HK-2 (cell line): Measurements from ENCODE around the gene RIN3.

Experiments
- DNase-seq: peaks from one replicate; pipeline ENCODE4 v3.0.0-alpha.2; 2018; ENCODE audit not compliant: unreplicated experiment

The RIN3 gene

DNA sequence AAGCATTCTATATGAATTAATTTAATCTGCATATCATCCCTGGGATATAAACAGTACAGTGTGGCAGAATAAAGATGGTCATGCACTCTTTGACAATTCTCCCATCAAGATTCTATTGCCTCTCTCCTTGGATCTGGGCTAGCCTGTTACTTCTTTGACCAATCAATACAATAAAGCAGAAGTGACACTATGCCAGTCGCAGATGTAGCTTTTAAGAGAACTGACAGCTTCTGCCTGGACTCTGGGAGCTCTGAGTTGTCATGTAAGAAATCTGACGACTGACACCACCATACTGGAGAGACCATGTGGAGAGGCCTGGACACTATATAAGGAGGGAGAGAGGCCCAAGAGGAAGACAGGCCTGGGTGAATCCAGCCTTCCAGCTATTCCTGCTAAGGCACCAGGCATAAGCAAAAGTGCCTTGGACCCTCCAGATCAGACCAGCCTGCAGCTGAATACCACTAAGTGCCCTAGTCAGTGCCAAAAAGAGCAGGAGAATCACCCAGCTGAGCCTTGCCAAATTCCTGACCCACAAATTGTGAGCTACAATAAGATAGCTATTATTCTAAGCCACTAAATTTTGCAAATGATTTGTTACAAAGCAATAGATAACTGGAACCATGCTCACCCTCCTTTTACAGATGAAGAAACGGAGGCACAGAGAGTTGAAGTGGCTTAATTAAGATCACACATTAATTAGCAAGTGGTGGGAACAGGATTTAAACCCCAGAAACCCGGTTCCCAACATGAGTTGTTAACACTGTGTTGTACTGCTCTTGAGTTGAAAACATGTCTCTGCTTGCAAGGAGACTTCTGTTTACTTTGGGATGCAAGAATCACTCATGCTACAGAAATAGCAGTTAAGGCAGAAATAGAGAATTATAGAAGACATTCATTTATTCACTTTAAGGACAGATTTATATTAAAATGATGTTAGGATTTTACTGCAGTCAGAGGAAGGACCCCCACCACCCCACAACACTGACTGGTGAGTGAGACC is 84.6 kb downstream of the RIN3 start:
- no peak for DNase-seq

DNA sequence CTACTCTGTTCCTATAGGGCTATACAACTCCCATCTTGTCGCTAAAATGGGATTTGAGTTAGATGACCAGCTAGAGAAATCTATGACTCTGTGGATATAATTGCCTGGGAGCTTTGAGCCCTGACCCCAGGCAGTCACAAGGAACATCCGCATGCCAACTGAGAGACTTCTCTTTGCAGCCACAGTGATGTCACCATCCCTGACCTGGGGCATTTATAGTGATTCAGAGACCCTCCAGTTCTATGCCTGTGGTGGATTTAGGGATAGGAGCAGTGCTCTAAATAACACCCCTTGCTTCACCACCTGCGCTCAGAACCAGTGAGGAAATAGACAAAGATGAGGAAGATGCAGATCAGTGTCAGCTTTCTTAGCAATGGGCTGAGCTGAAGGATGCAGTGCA is 86.2 kb downstream of the RIN3 start:
- DNase-seq = no peak

- DNase-seq = peak; percentile 25
Observed at GRCh38 chr14:92600318-92601053, 86.9 kb downstream of the RIN3 start.

DNA sequence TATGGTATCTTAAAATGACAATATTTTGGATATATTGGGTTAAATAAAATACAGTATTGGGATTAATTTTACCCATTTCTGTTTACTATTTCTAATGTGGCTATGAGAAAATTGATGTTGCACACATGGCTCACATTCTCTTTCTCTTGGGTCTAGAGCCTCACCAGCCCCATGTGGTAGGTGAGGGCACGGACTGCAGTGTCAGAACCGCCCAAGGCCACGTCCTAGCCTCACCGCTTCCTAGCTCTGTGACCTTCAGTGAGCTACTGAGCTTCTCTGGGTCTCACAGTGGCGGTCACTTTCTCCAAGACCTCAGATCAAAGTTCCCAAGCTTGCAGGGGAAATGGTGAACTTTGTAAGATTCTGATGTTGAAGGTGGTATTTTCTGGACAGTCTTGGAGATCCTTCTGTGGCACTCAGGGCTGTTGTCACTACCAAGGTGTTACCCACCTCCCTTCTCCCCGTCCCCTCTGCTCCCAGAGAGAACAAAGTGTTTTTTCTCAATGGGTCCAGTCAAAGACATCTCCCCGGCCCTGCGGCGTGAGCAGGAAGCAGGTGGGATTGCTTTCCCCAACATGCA is 87.6 kb downstream of the RIN3 start:
- DNase-seq = no peak

- no peak for DNase-seq
Observed at GRCh38 chr14:92601757-92602417, 88.3 kb downstream of the RIN3 start.

DNA sequence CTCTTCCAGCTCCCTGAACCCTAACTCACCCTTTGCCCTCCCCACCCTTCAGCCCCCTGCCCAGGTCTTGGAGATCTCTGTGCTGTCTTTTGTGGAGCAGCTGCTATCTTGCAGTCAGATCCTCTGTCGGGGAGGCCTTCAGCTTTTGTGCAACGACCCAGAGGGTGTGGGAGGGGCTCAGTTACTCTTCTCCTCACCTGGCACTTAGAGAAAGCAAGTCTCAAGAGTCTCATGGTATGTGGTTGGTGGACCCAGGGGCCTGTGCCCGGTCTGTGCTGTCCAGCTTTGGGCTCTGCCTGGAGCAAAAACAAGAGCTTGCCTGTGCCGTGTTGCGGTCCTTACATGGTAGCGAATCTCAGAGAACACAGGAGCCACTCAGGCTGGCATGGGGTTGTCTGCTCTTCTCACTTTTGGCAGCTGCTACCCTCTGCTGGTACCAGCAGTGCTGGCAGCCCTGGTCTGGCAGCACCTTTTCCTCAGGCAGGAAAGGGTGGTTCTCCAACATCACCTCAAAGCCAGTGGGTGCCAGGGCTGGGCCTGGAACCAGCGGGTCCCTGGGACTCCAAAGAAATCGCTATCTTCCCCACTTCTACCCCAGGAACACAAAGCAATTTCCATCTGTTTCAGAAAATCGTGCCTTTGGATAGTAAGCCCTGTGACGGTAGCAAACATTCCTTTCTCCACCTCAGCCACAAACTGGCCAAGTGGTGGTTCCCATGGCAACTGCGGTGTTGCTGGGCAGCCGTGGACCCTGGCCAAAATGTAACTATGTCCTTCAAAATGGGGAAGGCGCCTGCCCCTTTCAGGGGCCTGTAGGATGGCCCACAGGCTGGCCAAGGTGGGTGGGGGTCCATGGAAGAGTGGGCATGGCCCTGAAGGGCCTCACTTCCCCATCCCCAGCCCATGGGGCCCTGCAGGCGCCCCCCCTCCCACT is 90.0 kb downstream of the RIN3 start:
- peak; percentile 37 for DNase-seq

- DNase-seq = no peak
Observed at GRCh38 chr14:92605274-92605940, 91.8 kb downstream of the RIN3 start.

- DNase-seq = no peak
Observed at GRCh38 chr14:92607251-92607650, 93.7 kb downstream of the RIN3 start.

GRCh38 chr14:92607702-92608429 is 94.3 kb downstream of the RIN3 start:
- DNase-seq = no peak

DNA sequence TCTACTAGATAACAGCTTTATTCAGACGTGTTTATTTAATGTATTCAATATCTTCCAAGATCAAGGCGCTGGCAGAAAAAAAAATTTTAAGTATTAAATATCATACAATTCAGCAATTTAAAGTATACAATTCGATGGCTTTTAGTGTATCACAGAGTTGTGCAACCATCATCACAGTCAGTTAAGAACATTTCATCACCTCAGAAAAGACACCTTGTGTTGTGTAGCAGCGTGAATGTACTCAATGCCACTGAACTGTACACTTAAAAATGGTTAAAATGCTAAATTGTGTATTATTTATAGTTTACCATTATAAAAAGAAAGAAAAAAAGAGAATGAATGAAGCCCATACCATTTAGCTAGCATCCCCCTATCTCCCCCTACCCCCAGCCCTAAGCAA is 96.4 kb downstream of the RIN3 start:
- DNase-seq = no peak

- DNase-seq = no peak
Observed at GRCh38 chr14:92610849-92611271, 97.3 kb downstream of the RIN3 start.

- peak; percentile 32 for DNase-seq
Observed at GRCh38 chr14:92613008-92613658, 99.6 kb downstream of the RIN3 start.

DNA sequence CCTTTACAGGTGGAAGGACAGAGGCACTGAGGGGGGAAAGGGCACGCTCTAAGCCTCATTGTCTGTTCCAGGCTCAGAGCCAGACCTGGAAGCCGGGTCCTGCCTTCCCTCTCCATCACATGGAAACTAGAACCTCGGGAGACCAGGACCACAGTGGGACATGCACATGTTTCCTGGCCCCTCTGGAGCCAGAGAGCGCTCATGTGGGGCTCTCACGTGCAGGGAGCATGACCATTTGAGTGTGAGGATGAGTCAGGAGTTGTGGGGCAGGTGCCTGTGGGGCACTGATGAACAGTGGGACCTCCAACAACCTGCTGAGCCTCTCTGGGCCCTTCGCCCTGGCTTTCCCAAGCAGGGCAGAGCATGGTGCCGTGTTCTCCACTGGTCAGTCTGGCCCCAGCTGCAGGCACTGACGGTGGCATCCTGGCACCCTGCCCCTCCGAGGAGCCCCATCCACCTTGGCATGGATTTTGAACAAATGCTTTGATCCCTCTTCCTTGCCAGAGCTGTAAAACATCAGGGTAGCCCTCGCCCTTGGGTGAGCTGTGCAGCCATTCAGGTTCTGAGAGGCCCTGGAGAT is 100.2 kb downstream of the RIN3 start:
- no peak for DNase-seq

DNA sequence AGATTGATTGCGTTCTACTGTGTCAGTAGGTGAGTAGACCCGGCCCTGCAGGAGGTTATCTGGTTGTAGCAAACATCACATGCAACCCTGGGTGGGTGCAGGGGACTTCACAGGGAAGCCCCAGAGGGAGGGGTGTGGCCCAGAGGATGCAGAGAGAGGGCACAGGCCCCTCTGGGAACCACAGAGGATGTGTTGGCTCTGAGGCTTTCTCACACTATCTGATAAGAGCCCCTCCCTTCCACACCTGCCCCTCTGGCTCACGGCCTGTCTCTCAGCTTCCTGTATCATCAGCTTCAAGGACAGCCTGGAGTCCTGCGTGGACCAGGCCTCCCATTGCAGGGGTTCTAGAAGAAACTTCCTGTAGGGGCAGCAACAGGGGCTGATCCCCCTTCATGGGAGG is 101.9 kb downstream of the RIN3 start:
- no peak for DNase-seq

GRCh38 chr14:92616178-92616577 is 102.6 kb downstream of the RIN3 start:
- no peak for DNase-seq

GRCh38 chr14:92617581-92617980 is 104.0 kb downstream of the RIN3 start:
- no peak for DNase-seq

DNA sequence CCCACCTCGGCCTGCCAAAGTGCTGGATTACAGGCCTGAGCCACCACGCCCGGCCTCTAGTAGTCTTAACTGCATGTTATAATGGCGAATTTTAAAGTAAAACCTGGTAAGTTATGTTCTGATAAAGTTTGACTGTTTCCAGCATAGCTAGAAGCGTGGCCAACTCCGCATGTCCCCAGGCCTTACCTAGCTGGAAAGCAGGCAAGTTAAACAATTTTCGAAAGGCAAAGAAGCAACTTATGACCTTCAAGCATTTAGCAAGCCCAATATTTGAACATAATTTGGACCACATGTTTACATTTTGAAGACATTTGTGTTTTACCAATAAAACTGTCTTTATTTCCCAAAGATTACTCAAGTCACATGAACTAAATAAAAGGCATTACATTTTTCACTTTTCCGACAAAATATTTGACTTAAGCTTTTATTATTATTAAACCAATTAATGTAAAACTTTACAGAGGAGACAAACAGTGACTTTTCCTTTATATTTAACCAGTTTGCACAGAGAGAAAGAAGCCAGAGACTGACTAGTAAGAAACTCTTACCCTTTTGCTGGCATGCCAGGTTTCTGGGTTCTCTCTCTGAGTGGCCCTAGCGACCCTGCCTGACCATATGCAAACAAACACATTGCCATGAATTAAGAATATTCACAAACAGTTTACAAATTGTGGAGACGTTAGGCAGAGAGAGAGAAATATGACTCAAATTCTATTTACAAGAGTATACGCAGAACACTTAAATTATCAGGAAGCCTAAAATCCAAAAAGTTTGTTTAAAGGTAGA is 106.3 kb downstream of the RIN3 start:
- no peak for DNase-seq

DNA sequence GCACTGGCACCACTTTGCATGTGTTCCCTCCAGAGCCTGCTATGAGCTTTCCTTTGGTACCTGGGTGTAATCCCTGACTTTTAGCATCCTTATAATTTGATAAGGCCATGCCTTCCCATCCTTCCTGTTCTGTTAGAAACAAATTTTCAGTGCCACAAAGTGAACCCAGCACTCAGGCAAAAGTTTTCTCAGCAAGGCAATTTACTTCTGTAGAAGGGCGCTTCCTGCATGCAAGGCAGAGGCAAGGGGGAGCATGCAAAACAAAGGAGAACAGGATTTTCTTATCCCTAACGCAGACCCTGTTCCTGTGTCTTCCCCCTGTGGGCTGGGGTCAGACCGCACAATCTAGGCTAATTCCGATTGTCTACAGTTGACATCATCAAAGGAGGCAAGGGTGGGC is 108.7 kb downstream of the RIN3 start:
- DNase-seq = no peak
